GM06990 (cell line): ENCODE data around the gene RSPO4.

Experiments
- DNase-seq: peaks from one replicate; pipeline ENCODE4 v3.0.0-alpha.2; 2011; ENCODE audit not compliant: insufficient read length; ENCODE audit errors: extremely low read depth
- H3K27me3 ChIP-seq: replicated peaks from 2 replicates; pipeline ENCODE4 v1.6.0; 2011; ENCODE audit warnings: low read length; ENCODE audit not compliant: control insufficient read depth, insufficient read depth
- H3K36me3 ChIP-seq: 2 replicates; pipeline ENCODE4 v1.5.1; 2011; ENCODE audit warnings: low read length; ENCODE audit not compliant: control insufficient read depth, insufficient read depth
- H3K4me3 ChIP-seq: replicated peaks from 2 replicates; pipeline ENCODE4 v1.5.1; 2011; ENCODE audit warnings: low read depth, mild to moderate bottlenecking, control low read depth, low read length
- CTCF ChIP-seq: IDR thresholded peaks from 2 replicates; pipeline ENCODE4 v1.5.1; 2011; ENCODE audit warnings: low read length, control low read depth, mild to moderate bottlenecking, inconsistent platforms; ENCODE audit not compliant: insufficient read depth, poor library complexity, severe bottlenecking

The RSPO4 gene

DNA sequence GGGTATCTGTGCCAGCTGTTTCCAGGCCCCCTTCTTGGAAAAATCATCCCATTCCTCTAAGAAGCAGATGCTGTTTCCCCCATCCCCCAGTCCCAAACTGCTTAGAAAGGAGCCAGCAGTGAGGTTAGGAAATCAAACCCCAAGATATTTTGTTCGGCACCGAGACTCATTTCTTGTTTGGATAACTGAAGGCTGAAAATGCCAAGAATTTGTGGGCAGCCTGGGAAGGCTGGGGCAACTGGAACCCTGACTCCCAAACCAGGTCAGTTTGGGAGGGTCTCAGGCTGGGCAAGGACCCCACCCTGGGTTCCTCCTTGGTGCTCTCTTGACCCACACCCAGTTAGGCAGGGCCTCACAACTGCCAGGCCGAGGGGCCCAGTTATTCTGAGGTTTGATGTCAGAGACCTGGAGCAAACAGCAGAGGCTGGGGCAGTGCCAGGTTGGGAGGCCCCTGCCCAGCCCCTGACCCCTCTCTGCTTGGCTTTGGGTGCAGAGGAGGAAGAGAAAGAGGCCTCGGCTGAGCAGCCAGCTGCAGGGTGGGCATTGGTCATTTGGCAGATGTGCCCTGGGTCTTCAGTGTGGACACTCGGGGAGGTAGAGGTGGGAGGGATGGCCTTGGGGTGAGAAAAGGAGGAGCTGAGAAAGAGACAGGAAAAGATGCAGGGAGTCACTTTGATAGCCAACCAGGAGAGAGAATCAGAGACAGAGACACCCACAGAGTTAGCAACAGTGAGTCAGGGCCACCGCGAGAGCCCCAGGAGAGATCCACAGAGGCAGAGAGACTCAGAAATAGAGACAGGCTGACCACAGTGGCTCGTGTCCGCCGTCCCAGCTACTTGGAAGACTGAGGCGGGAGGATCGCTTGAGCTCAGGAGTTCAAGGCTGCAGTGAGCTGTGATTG lies 91.0 kb downstream of the RSPO4 start:
- no peak for TF ChIP-seq CTCF
- no peaks in the 10 kb centered on the region for H3K36me3 ChIP-seq
- no peak for DNase-seq
- peaks cover 3% of the 10 kb centered on the region for H3K27me3 ChIP-seq
- H3K4me3 ChIP-seq = no peak overlapping the region

DNA sequence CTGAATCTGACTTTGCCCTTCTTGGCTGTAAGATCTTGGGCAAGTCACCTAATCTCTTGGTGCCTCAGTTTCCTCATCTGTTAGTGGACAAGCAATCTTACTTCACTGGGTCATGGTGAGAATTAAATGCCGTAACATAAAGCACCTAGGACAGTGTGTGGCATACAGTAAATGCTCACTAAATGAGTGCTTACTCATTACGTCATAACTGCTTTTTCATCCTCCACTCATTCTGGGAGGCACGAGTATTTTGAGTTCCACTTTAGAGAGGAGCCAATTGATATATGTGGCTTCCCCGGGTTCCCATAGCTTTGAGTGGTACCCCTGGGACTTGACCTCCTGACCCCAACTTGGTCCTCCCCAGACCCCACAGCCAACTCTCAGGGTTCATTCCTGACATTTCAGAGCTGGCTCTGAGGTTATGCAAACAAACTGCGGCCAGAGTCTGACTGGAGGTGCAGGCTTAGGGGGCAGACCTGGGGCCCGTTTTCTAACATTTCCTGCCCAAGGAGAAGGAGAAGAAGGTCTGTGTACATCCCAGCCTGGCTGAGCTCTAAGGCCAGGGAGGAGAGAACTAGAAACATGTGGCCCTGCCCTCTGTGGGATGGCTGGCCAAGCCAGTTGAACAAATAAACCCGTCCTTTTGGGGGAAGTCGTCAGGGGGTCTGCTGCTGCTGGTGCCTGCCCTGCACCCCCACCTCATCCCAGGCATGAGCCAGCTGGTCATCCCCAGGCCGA lies 91.8 kb downstream of the RSPO4 start:
- no peak for DNase-seq
- H3K4me3 ChIP-seq = no peak overlapping the region
- H3K36me3 ChIP-seq = no peaks in the 10 kb centered on the region
- H3K27me3 ChIP-seq = peaks cover 3% of the 10 kb centered on the region
- TF ChIP-seq CTCF = no peak

- TF ChIP-seq CTCF = no peak
- DNase-seq = no peak
- Histone ChIP-seq H3K36me3 (no peaks in the 10 kb centered on the region), H3K27me3 (peaks cover 2% of the 10 kb centered on the region; the same call in 1 of the 2 replicates), H3K4me3 (no peak overlapping the region)
Measured at GRCh38 chr20:909641-910040, 92.5 kb downstream of the RSPO4 start.
